GM21529 (cell line): Measurements from ENCODE around the gene CACNA1S.

Source experiments
- ATAC-seq: cut with Tn5 transposase; IDR thresholded peaks from one replicate; pipeline ENCODE4 v1.9.1; 2021; ENCODE audit not compliant: unreplicated experiment

Gene CACNA1S

GRCh38 chr1:201068976-201069375 is 43.2 kb downstream of the CACNA1S start:
- no peak for ATAC-seq

- no peak for ATAC-seq
These were observed 45.2 kb downstream of the CACNA1S start for GRCh38 chr1:201066986-201067385.

- no peak for ATAC-seq
These were observed 46.5 kb downstream of the CACNA1S start for GRCh38 chr1:201065686-201066085.

- ATAC-seq, result no peak
These were observed 47.4 kb downstream of the CACNA1S start for GRCh38 chr1:201064806-201065205.

- no peak for ATAC-seq
These were observed 49.1 kb downstream of the CACNA1S start for GRCh38 chr1:201063145-201063544.

GRCh38 chr1:201062511-201063091 is 49.6 kb downstream of the CACNA1S start:
- no peak for ATAC-seq

- ATAC-seq, result no peak
These were observed 50.3 kb downstream of the CACNA1S start for GRCh38 chr1:201061886-201062285.

- no peak for ATAC-seq
These were observed 51.2 kb downstream of the CACNA1S start for GRCh38 chr1:201061049-201061448.

- no peak for ATAC-seq
These were observed 51.6 kb downstream of the CACNA1S start for GRCh38 chr1:201060586-201060985.

- ATAC-seq, result no peak
These were observed 52.2 kb downstream of the CACNA1S start for GRCh38 chr1:201059871-201060555.

GRCh38 chr1:201059401-201059800 is 52.8 kb downstream of the CACNA1S start:
- no peak for ATAC-seq

GRCh38 chr1:201054091-201054543 is 58.1 kb downstream of the CACNA1S start:
- ATAC-seq, result no peak

- no peak for ATAC-seq
These were observed 58.9 kb downstream of the CACNA1S start for GRCh38 chr1:201053155-201053860.

GRCh38 chr1:201051399-201051798 is 60.8 kb downstream of the CACNA1S start:
- ATAC-seq, result no peak

- no peak for ATAC-seq
These were observed 61.5 kb downstream of the CACNA1S start for GRCh38 chr1:201050515-201051277.

GRCh38 chr1:201049248-201049831 is 62.9 kb downstream of the CACNA1S start:
- ATAC-seq, result no peak

- no peak for ATAC-seq
These were observed 63.7 kb downstream of the CACNA1S start for GRCh38 chr1:201048521-201048920.

- no peak for ATAC-seq
These were observed 68.1 kb downstream of the CACNA1S start for GRCh38 chr1:201044119-201044518.

GRCh38 chr1:201042779-201043461 is 69.3 kb downstream of the CACNA1S start:
- peak; percentile 86 for ATAC-seq

GRCh38 chr1:201041011-201041410 is 71.2 kb downstream of the CACNA1S start:
- ATAC-seq, result no peak
